RKO (cell line): ENCODE data around the gene ARHGEF40.

Source experiments
- DNase-seq: peaks from one replicate; pipeline ENCODE4 v3.0.0-alpha.2; 2016; ENCODE audit warnings: low spot score

Gene ARHGEF40

GRCh38 chr14:21121122-21121521 lies 51.0 kb downstream of the ARHGEF40 start:
- no peak for DNase-seq

- no peak for DNase-seq
Observed at GRCh38 chr14:21123429-21123828, 53.3 kb downstream of the ARHGEF40 start.

- no peak for DNase-seq
Observed at GRCh38 chr14:21133901-21134300, 63.8 kb downstream of the ARHGEF40 start.

DNA sequence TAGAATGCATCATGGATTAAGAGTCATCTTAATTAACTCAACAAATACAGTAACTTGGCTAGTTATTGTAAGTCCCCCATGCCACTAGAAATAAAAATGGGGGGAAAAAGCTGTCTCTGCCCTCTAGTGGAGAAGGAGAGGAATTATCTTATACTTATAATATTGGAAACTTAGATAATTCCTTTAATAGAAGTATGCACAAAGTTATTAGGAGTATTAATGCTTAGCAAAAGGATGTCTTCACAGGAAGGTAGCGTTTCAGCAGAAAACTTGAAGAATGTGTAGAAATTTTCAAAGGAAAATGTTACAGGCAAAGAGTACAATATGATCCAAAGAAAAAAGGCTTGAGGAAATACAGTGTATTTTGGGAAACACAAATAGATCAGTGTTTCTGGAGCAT lies 65.9 kb downstream of the ARHGEF40 start:
- peak; percentile 57 for DNase-seq
